ENCODE data around the gene LEP. TPM values are rescaled to one million over a fixed set of nuclear protein-coding genes. Genes with fewer than 3 reads are reported as not detected.

The LEP gene
- total RNA-seq, 1 donor from 2014 or later: not detected

GRCh38 chr7:128264477-128264876 lies 23.4 kb downstream of the LEP start:
- no peak for DNase-seq (ENCODE audit: low read depth)
- H3K4me3 ChIP-seq (ENCODE audit: low read depth, low read length): no peak overlapping the region
- no peak for TF ChIP-seq CTCF (conservative IDR thresholded peaks at IDR 0.05; ENCODE audit: low read depth, low read length)

GRCh38 chr7:128265156-128265905 lies 24.3 kb downstream of the LEP start:
- DNase-seq (ENCODE audit: low read depth): no peak
- no peak for TF ChIP-seq CTCF (conservative IDR thresholded peaks at IDR 0.05; ENCODE audit: low read depth, low read length)

GRCh38 chr7:128265906-128266300 lies 24.8 kb downstream of the LEP start:
- no peak overlapping the region for H3K4me3 ChIP-seq (ENCODE audit: low read depth, low read length)
- TF ChIP-seq CTCF (conservative IDR thresholded peaks at IDR 0.05; ENCODE audit: low read depth, low read length): no peak
- no peak for DNase-seq (ENCODE audit: low read depth)

More at GRCh38 chr7:128265156-128265905, 24.3 kb downstream of the LEP start:
- no peak overlapping the region for H3K4me3 ChIP-seq (ENCODE audit: low read depth, low read length)

GRCh38 chr7:128266529-128266882 lies 25.4 kb downstream of the LEP start:
- no peak for TF ChIP-seq CTCF (conservative IDR thresholded peaks at IDR 0.05; ENCODE audit: low read depth, low read length)
- no peak for DNase-seq (ENCODE audit: low read depth)
- H3K4me3 ChIP-seq (ENCODE audit: low read depth, low read length): no peak overlapping the region

GRCh38 chr7:128266883-128267594 lies 26.0 kb downstream of the LEP start:
- peak; percentile 20 for DNase-seq (ENCODE audit: low read depth)
- no peak for TF ChIP-seq CTCF (conservative IDR thresholded peaks at IDR 0.05; ENCODE audit: low read depth, low read length)
- no peak overlapping the region for H3K4me3 ChIP-seq (ENCODE audit: low read depth, low read length)

- DNase-seq (ENCODE audit: low read depth): no peak
- TF ChIP-seq CTCF (conservative IDR thresholded peaks at IDR 0.05; ENCODE audit: low read depth, low read length): no peak
- H3K4me3 ChIP-seq (ENCODE audit: low read depth, low read length): no peak overlapping the region
These were observed 26.5 kb downstream of the LEP start for GRCh38 chr7:128267595-128267924.

- no peak overlapping the region for H3K4me3 ChIP-seq (ENCODE audit: low read depth, low read length)
- no peak for TF ChIP-seq CTCF (conservative IDR thresholded peaks at IDR 0.05; ENCODE audit: low read depth, low read length)
- DNase-seq (ENCODE audit: low read depth): no peak
These were observed 27.2 kb downstream of the LEP start for GRCh38 chr7:128268233-128268632.

Data from epithelial cell of proximal tubule (primary cell).